H4 (cell line): ENCODE data around the gene TRIOBP. TPM values are rescaled to one million over a fixed set of nuclear protein-coding genes. Genes with fewer than 3 reads are reported as not detected.
"Not testable (repeated sequence)": the region's sequence is repeated elsewhere in the genome, so short reads cannot be mapped to it uniquely, and the experiment has no call there.

Source experiments
- DNase-seq: peaks from one replicate; pipeline ENCODE4 v3.0.0-alpha.2; 2015; ENCODE audit warnings: low spot score
- total RNA-seq: library from RNA; depleted of rRNA; stranded (reverse); fragments of >200 nt; shearing (Covaris generic); gene quantifications from 2 replicates; pipeline ENCODE4 v1.2.3, GENCODE V29; 2014; rRNA removed

TRIOBP gene, protein sequence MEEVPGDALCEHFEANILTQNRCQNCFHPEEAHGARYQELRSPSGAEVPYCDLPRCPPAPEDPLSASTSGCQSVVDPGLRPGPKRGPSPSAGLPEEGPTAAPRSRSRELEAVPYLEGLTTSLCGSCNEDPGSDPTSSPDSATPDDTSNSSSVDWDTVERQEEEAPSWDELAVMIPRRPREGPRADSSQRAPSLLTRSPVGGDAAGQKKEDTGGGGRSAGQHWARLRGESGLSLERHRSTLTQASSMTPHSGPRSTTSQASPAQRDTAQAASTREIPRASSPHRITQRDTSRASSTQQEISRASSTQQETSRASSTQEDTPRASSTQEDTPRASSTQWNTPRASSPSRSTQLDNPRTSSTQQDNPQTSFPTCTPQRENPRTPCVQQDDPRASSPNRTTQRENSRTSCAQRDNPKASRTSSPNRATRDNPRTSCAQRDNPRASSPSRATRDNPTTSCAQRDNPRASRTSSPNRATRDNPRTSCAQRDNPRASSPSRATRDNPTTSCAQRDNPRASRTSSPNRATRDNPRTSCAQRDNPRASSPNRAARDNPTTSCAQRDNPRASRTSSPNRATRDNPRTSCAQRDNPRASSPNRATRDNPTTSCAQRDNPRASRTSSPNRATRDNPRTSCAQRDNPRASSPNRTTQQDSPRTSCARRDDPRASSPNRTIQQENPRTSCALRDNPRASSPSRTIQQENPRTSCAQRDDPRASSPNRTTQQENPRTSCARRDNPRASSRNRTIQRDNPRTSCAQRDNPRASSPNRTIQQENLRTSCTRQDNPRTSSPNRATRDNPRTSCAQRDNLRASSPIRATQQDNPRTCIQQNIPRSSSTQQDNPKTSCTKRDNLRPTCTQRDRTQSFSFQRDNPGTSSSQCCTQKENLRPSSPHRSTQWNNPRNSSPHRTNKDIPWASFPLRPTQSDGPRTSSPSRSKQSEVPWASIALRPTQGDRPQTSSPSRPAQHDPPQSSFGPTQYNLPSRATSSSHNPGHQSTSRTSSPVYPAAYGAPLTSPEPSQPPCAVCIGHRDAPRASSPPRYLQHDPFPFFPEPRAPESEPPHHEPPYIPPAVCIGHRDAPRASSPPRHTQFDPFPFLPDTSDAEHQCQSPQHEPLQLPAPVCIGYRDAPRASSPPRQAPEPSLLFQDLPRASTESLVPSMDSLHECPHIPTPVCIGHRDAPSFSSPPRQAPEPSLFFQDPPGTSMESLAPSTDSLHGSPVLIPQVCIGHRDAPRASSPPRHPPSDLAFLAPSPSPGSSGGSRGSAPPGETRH (N-terminal part only)
- 18.3 and 21.9 TPM in 2 replicates for total RNA-seq

DNA sequence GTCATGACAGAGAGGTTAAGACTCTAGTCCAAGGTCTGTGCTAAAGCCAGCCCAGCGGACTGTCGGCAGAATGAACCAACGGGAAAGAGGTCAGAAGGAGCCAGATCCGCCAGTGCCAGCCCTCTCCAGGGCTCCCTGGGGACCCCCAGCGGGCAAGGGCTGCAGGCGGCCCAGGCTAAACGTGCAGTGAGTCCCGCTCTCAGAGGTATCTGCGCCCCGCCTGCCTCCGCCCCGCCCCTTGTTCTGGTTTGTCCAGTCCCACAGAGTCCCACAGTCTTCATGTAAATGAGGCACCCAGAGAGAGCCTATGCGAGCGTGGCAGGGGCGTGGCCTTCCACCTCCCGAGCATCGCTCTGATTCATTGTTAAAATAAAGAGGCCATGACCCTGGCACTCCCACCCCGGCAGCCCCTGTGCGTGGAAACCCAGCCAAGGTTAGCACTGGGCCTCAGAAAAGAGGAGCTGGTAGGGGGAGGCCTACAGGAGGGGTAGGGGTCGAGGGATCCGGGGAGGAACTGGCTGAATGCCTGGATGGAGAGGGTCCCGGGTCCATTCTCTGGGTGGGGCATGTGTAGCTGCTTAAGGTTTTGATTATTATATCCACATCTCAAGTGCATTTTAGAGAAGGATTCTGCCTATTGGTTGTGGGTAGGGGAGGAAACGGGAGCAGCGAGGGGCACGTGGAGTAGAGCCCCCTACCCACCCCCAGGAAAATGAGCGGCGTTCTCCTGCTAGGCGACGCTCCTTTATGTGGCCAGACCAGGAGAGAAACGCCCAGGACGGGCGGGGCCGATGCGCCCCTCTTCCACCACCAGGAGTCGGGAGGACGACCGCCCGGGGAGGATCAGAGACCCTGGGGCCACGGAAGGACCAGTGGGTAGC lies at the start of gene TRIOBP:
Gene TRIOBP, plus strand, starts transcription at position 392 of the 881 bp plus-strand sequence. CDS start 4,318 bp downstream, outside the sequence.
- DNase-seq: no peak

DNA sequence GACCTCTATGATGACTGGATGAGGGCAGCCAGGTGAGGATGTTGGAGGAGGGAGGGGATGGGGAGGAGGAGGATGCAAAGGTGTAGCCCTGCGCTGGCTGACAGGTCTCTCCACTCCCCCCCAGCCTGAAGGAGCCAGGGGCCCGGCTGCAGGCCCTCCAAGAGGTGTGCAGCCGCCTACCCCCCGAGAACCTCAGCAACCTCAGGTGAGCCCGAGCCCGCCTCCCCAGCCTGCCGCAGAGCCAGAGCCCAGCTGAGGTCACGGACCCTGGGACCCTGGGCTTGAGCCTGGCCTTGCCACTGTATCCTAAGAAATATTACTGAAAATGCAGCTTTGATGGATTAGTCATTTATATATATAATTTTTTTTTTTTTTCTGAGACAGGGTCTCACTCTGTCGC lies 49.5 kb upstream of the TRIOBP start:
- no peak for DNase-seq

DNA sequence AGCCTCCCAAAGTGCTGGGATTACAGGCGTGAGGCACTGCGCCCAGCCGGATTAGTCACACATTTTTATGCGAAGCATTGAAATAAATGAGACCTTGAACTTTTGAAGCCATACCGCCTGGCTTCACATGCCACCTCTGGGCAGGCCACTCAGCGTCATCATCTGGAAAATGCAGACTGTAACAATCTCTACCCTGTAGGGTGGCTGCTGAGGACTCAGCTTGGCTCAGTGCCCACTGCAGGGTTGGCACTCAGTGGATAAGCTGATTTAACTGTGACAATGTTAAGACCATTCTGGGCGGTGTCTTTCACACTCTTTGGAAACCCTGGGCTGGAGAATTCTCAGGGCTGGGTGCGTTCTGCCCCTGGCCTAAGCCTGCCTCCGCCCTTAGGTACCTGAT lies 48.9 kb upstream of the TRIOBP start:
- DNase-seq: no peak

DNA sequence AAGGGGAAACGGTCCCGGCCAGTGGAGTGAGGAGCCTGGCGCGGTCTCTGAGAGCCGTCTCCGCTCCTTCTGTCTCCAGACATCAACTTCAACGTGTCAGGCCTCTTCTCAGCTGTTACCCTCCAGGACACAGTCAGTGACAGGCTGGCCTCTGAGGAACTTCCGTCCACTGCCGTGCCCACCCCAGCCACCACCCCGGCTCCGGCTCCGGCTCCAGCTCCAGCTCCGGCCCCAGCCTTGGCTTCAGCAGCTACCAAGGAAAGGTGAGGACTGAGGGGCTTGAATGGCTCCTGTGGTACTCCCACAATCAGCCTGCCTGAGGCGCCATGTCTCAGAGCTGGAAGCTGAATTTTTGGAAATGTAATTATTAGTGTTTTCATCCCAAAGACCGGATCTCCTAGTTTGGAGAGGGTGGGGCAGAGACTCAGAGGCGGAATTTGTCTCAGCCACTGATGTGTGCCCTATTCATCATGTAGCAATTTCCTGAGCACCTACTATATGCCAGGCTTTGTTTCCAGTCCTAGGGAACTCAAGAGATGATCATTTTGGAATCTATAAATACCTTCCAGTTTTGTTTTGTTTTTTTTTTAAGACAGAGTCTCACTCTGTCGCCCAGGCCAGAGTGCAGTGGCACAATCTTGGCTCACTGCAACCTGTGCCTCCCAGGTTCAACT lies 46.2 kb upstream of the TRIOBP start:
- DNase-seq: no peak

DNA sequence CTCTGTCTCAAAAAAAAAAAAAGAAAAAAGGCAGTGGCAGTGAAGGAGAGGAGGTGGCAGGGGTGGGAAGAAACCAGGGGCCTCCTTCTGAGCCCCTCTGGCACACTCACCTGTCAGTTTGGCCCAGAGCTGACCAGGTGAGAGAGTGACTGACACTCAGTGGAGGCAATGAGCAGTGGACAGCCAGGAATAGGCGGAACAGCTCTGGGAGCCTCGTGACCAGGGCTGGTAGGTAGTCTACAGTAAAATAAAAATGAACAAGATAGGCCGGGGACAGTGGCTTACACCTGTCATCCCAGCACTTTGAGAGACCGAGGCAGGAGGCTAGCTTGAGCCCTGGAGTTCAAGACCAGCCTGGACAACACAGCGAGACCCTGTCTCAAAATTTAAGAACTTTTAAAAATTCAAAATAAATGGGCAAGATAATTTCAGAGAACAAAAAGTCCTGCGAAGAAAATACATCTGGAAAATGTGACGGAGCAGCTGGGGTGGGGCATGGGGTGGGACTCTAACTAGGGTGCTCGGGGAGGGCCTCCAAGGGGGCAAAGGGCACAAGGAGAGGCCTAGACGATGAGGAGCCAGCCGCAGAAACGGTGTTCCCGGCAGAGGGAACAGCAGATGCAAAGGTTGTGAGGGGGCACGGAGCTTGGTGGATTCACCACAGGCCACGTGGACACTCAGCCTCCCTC lies 42.1 kb upstream of the TRIOBP start:
- DNase-seq: no peak

DNA sequence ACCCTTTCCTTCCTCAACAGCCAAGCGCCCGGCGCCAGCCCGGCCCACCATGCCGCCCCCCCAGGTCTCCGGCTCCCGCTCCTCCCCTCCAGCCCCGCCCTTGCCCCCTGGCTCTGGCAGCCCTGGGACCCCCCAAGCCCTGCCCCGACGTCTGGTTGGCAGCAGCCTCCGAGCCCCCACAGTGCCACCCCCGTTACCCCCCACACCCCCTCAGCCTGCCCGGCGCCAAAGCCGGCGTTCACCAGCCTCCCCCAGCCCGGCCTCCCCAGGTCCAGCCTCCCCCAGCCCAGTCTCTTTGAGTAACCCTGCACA lies 41.6 kb upstream of the TRIOBP start:
- DNase-seq: no peak

DNA sequence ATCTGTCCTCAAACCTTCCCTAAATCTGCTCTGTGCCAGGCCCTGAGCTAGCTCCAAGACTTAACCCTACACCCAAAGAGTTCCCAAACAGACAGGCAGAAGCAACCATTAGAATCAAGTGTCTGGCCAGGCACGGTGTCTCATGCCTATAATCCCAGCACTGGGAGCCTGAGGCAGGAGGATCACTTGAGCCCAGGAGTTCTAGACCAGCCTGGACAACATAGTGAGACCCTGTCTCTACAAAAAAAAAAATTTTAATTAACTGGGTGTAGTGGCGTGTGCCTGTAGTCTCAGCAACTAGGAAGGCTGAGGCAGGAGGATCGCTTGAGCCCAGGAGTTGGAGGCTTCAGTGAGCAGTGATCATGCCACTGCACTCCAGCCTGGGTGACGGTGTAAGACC lies 40.3 kb upstream of the TRIOBP start:
- DNase-seq: not testable (repeated sequence)

DNA sequence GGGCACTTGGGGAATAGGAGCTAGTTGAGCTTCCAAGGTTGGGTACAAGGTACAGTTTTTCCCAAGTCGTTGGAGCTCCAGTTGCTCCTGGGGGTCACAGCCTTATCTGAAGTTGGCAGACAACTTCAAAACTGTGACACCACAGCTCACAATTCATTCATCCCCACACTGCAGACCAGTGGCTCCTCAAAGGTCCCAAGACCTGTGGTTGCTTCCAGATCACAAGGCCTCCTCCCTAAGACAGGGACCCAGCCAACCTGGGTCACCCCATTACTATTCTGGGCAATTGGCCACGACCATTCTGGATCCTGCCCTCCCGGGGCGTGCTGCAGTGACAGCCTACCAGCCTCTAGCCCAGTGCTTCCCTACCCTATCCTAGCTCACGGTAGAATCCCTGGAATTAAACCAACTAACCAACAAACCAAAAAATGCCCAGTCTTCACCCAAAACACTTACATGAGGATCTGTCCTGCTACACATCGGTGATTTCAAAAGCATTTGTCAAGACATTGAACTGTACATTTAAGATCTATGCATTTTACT lies 39.2 kb upstream of the TRIOBP start:
- no peak for DNase-seq

DNA sequence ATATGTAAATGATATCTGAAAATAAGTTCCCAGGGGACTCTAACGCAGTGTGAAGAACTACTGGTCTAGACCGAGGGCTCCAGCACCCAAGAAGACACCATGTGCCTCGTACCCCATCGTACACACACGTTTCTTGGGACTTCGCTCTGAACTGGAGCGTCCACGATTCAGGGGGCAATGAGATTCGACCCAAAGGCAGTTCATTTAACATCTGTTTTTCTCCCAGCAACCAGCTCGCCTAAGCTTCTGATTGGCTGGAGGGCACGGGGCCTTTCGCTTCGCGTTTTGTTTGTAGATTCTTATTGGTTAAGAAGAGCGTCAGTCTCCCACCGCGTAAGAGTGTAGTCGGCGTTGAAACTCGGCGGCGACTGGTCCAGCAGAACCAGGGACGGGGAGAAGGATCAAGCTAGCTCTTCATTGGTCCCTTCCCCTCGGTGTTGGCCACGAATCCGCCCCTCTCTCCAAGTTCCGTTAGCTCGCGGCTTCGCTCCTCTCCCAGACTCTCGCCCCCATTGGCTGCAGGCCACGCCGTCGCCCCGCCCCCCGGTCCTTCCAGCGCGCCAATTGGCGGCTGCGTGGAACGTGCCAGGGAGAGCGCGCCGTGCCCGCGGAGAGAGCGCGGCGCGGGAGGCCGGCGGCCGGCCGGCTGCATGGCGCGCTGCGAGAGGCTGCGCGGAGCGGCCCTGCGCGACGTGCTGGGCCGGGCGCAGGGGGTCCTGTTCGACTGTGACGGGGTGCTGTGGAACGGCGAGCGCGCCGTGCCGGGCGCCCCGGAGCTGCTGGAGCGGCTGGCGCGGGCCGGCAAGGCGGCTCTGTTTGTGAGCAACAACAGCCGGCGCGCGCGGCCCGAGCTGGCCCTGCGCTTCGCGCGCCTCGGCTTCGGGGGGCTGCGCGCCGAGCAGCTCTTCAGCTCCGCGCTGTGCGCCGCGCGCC lies 38.4 kb upstream of the TRIOBP start, which contains the start of gene PDXP:
Gene PDXP, plus strand, starts transcription at position 591 of the 933 bp plus-strand sequence. Its CDS starts 60 bp downstream, at position 651.
- peak; percentile 98 for DNase-seq

DNA sequence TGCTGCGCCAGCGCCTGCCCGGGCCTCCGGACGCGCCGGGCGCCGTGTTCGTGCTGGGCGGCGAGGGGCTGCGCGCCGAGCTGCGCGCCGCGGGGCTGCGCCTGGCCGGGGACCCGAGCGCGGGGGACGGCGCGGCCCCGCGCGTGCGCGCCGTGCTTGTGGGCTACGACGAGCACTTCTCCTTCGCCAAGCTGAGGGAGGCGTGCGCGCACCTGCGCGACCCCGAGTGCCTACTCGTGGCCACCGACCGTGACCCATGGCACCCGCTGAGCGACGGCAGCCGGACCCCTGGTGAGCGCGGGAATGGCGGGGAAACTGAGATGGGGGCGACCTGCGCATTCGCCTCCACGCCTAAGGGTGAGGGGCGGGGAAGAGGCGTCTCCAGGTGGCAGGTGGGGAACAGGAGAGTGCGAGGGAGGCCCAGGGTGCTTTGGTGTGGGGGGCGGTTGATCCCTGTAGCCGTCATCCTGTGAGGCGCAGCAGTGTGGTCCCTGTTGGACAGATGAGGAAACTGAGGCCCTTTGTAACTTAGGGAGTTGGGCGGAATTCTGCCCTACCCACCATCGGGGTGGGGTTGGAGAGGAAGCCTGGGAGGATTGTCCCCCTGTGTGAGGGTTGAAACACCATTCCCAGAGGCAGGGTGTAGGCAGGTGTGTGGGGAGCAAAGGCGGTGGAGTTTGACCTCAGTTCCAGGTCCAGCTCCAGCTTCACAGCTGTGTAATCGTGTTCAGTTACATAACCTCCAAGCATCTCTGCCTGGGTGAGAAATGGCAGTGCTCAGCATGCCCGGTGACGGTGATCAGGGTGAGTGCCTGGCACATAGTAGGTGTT lies 37.6 kb upstream of the TRIOBP start:
- no peak for DNase-seq

DNA sequence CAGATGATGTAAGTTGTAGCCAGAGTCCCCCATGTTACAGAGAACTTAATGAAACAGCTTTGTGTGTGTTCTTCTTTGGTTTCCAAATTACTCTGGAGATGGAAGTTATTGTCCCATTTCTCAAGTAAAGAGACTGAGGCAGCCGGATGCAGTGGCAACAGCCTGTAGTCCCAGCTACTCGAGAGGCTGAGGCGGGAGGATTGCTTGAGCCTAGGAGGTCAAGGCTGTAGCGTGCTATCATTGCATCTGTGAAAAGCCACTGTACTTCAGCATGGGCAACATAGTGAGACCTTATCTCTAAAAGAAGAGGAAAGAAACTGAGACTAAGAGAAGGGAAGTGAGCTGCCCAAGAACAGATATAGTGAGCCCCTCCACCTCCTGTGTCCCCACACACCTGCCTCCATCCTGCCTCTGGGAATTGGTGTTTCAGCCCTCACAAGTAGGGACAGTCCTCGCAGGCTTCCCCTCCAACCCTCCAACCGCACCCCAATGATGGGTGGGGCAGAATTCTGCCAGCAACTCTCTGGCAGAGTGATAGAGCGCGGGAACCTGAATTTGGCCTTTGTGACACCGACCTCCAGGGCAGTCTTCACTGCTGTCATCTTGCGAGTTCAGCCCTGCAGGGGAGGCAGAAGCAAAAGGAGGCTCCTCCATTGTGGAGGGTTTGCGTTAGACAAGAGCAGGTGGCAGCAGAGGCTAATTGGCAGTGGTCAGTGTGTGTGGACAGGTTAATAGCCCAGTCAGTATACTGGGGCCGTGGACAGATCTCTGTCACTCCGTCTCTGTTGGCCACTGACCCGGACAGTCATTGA lies 36.7 kb upstream of the TRIOBP start:
- no peak for DNase-seq

DNA sequence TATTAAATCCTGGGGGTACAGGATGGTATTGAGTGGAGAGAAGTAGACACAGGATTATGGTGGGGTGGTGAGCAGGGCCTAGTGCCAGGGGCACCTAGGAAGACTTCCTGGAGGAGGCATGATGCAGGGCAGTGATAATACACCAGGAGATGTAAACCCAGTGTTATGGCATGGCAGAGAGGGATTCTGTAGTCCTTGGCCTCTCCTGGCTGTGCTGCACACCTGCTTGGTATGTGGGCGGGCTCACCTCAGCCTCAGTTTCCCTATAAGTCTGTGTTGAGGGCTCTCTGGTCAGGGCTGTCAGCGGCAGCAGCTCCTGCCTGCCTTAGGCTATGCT lies 36.2 kb upstream of the TRIOBP start:
- DNase-seq: no peak

DNA sequence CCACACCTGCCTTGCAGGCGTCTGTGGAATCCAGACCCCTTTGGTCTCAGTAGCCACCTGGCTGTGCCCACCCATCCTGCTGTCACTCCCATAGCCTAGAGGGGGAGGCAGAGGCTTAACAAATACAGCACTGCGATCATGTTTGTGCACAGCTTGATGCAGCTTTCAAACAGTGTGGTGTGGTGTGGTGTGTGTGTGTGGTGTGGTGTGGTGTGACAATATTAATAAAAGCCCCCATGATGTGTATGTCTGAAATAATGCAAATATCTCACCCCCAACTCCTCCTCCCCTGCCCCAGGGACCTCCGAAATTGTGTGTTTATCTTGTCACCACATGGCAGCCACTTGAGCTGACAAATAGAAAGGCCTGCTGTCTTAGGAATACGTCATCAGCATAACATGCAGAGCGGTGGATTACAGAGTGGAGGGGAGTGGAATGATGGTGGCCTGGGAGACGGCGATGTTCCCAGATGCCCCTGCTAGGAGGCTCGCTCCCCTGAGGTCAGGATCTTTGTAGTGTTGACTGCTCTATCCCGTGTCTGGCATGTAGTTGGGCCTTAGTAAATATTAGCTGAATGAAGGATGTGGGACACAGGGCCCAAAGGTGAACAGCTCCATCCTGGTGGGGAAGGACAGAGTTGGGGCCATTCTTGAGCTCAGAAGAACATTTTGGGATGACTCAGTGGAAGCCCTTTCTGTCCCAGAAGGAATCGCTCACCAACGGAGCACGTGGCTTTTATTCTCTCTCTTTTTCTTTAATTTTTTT lies 35.5 kb upstream of the TRIOBP start:
- peak; percentile 51 for DNase-seq

DNA sequence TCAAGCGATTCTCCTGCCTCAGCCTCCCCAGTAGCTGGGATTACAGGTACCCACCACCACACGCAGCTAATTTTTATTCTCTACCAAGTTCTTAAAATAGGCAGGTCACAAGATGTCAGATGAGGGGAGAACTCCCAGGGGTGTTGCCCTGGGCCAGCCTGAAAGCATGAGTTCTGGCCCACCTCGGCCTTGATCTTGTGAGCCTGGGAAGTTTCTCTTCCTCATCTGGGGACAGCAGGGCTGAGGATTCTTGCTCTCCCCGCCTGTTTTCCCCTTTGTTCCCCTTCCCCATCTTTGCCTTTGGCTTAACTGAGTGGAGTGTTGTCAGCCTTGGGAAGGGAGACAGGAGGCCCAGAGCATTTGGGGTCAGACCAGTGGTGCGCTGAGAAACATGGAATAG lies 34.8 kb upstream of the TRIOBP start:
- no peak for DNase-seq

DNA sequence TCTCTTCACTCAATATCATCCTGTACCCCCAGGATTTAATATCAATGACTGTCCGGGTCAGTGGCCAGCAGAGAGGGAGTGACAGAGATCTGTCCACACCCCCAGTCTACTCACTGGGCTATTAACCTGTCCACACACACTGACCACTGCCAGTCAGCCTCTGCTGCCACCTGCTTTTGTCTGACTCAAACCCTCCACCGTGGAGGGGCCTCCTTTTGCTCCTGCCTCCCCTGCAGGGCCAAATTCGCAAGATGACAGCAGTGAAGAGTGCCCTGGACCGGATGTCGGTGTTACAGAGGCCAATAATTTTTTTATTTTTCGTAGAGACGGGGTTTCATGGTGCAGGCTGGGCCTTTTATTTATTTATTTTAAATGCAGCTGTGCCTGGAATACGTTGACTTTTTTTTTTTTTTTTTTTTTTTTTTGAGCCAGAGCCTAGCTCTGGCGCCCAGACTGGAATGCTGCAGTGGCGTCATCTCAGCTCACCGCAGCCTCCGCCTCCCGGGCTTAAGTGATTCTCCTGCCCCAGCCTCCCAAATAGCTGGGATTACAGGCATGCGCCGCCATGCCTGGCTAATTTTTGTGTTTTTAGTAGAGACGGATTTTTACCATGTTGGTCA lies 33.2 kb upstream of the TRIOBP start:
- no peak for DNase-seq
